HCT116 (cell line): Measurements from ENCODE around the gene STK35.

Experiments
- CTCF ChIP-seq, 3 experiments: fragments of 200-600 bp in 1 of 3; sonication (generic) in 1 of 3; IDR thresholded peaks in 2 of 3; conservative IDR thresholded peaks in 1 of 3; 2 replicates each; pipeline ENCODE4 v1.5.1; 2012 to 2017; ENCODE audit warnings: low read depth in 2 of 3, low read length in 2 of 3, antibody characterized with exemption in 1 of 3, borderline replicate concordance in 1 of 3, control low read depth in 1 of 3, mild to moderate bottlenecking in 1 of 3, mixed read lengths in 1 of 3, mixed run types in 1 of 3, moderate library complexity in 1 of 3; ENCODE audit not compliant: insufficient read depth in 1 of 3
- EGR1 ChIP-seq: IDR thresholded peaks from 2 replicates; pipeline ENCODE4 v1.6.1; 2012; ENCODE audit warnings: low read depth
- MAX ChIP-seq: IDR thresholded peaks from 2 replicates; pipeline ENCODE4 v1.6.1; 2012
- POLR2A ChIP-seq: IDR thresholded peaks from 2 replicates; pipeline ENCODE4 v1.7.0; 2011; ENCODE audit warnings: borderline replicate concordance; ENCODE audit not compliant: insufficient read depth, insufficient read length; ENCODE audit errors: extremely low read depth

- TF ChIP-seq POLR2A = no peak
- TF ChIP-seq EGR1 = no peak
- no peak for TF ChIP-seq CTCF (IDR thresholded peaks at IDR 0.05 in 2 of 3, conservative IDR thresholded peaks at IDR 0.05 in 1 of 3; ENCODE audit: borderline replicate concordance in 1 of 3, insufficient read depth in 1 of 3, low read depth in 2 of 3, low read length in 2 of 3)
- no peak for TF ChIP-seq MAX
Measured at GRCh38 chr20:2130062-2130591, 28.5 kb downstream of the STK35 start.
